PFSK-1 (cell line): ENCODE measurements around the gene ASPHD2.

ENCODE experiments used
- FOXP2 ChIP-seq: optimal IDR thresholded peaks from 2 replicates; pipeline ENCODE3; 2011; ENCODE audit warnings: borderline replicate concordance, control low read depth, inconsistent platforms; ENCODE audit not compliant: insufficient read depth; ENCODE audit errors: extremely low read length, extremely low read depth
- POLR2AphosphoS5 ChIP-seq: IDR thresholded peaks from 2 replicates; pipeline ENCODE4 v1.6.1; 2012; ENCODE audit warnings: low read depth, mild to moderate bottlenecking, control low read depth, low read length, moderate library complexity
- REST ChIP-seq, 2 experiments: IDR thresholded peaks; 2 replicates each; pipeline versions ENCODE4 v1.6.1 to v1.8.0; 2011 to 2012; ENCODE audit warnings: low read depth in 2 of 2, low read length in 2 of 2, control low read depth in 1 of 2, inconsistent platforms in 1 of 2, mild to moderate bottlenecking in 1 of 2, moderate library complexity in 1 of 2; ENCODE audit not compliant: insufficient read depth in 1 of 2
- SIN3A ChIP-seq: IDR thresholded peaks from 2 replicates; pipeline ENCODE4 v1.6.1; 2012; ENCODE audit warnings: mild to moderate bottlenecking, low read length, moderate library complexity, borderline replicate concordance; ENCODE audit not compliant: insufficient read depth
- TAF1 ChIP-seq: IDR thresholded peaks from 2 replicates; pipeline ENCODE4 v1.6.1; 2012; ENCODE audit warnings: low read length, control low read depth, borderline replicate concordance; ENCODE audit not compliant: insufficient read depth

Gene ASPHD2

GRCh38 chr22:26429458-26430286 lies 612 bp downstream of the ASPHD2 start:
- TF ChIP-seq SIN3A (no peak), REST (IDR thresholded peaks at IDR 0.05; ENCODE audit: insufficient read depth in 1 of 2, low read depth in 2 of 2, low read length in 2 of 2) (no peak), POLR2AphosphoS5 (no peak), TAF1 (no peak), FOXP2 (no peak)

GRCh38 chr22:26430600-26430999 lies 1.5 kb downstream of the ASPHD2 start:
- TF ChIP-seq FOXP2 (no peak), REST (IDR thresholded peaks at IDR 0.05; ENCODE audit: insufficient read depth in 1 of 2, low read depth in 2 of 2, low read length in 2 of 2) (no peak), POLR2AphosphoS5 (no peak)

GRCh38 chr22:26431261-26431995 lies 2.4 kb downstream of the ASPHD2 start:
- no peak for TF ChIP-seq POLR2AphosphoS5
- TF ChIP-seq SIN3A = no peak
- TF ChIP-seq FOXP2 = no peak
- no peak for TF ChIP-seq REST (IDR thresholded peaks at IDR 0.05; ENCODE audit: insufficient read depth in 1 of 2, low read depth in 2 of 2, low read length in 2 of 2)
- no peak for TF ChIP-seq TAF1

GRCh38 chr22:26432619-26433311 lies 3.7 kb downstream of the ASPHD2 start:
- no peak for TF ChIP-seq SIN3A
- no peak for TF ChIP-seq TAF1
- no peak for TF ChIP-seq POLR2AphosphoS5
- TF ChIP-seq FOXP2 = no peak
- TF ChIP-seq REST (IDR thresholded peaks at IDR 0.05; ENCODE audit: insufficient read depth in 1 of 2, low read depth in 2 of 2, low read length in 2 of 2) = no peak
